ENCODE measurements around the gene CACNA1B.

CACNA1B gene

DNA sequence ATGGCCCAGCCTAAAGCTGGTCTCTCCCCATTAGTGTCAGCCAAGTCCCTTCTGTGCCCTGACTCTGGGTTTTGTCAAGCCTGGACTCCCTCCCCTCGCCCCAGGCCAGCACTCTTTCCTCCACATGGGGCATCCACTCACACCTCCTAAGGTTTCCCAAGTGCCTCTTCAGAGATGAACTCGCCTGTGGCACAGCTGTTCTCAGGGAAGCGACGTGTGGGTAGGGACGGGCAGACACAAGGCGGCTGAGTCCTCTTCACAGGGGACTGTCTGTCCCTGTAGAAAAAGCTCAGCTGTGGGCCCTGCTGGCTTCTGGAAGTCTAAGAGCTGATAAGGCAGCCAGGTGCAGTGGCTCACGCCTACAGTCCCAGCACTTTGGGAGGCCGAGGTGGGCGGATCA lies 78.5 kb downstream of the CACNA1B start:
- 79% methylated on average over 9 of the region's 9 CpGs for WGBS
- H3K4ac ChIP-seq (ENCODE audit: low read depth in 1 of 2, low read length in 2 of 2), result no peak overlapping the region
- DNase-seq, result no peak
- no peak overlapping the region for H4K91ac ChIP-seq (ENCODE audit: low read length)
- no peak overlapping the region for H2AFZ ChIP-seq (ENCODE audit: low read depth, low read length)
- H3K4me1 ChIP-seq (ENCODE audit: control insufficient read depth, insufficient read depth, low read depth, low read length), result no peaks in the 10 kb centered on the region
- no peaks in the 10 kb centered on the region for H3K36me3 ChIP-seq (ENCODE audit: control insufficient read depth in 1 of 2, insufficient read depth in 2 of 2, low read depth in 1 of 2, low read length in 2 of 2)
- H3K9ac ChIP-seq (ENCODE audit: low read length), result no peak overlapping the region
- H2BK12ac ChIP-seq (ENCODE audit: low read length in 2 of 2), result no peak overlapping the region
- no peak overlapping the region for H3K23ac ChIP-seq (ENCODE audit: low read length in 2 of 2)
- H2AK5ac ChIP-seq (ENCODE audit: low read length, severe bottlenecking), result no peak overlapping the region
- no peak overlapping the region for H2BK5ac ChIP-seq (ENCODE audit: low read depth, low read length, poor library complexity, severe bottlenecking)
- no peak overlapping the region for H3K14ac ChIP-seq (ENCODE audit: low read length in 2 of 2)
- no peak overlapping the region for H2BK120ac ChIP-seq (ENCODE audit: low read depth, low read length)
- H3K79me1 ChIP-seq (replicated peaks; ENCODE audit: low read length, poor library complexity, severe bottlenecking), result no peaks in the 10 kb centered on the region
- H4K8ac ChIP-seq (ENCODE audit: low read length), result no peak overlapping the region
- no peak overlapping the region for H2BK15ac ChIP-seq (ENCODE audit: low read depth, poor library complexity, severe bottlenecking)
- no peak overlapping the region for H3K18ac ChIP-seq (ENCODE audit: low read depth in 1 of 2, low read length in 2 of 2)
- H3K27me3 ChIP-seq (ENCODE audit: control insufficient read depth in 1 of 2, insufficient read depth in 1 of 2, low read length in 2 of 2), result no peaks in the 10 kb centered on the region
- no peak overlapping the region for H3K27ac ChIP-seq (ENCODE audit: low read length, poor library complexity, severe bottlenecking)
- H3K4me3 ChIP-seq (ENCODE audit: insufficient read depth in 1 of 2, low read depth in 1 of 2, low read length in 2 of 2), result no peak overlapping the region
- H3K9me3 ChIP-seq (ENCODE audit: control insufficient read depth, low read length), result no peaks in the 10 kb centered on the region
- H3K4me2 ChIP-seq (ENCODE audit: low read length, poor library complexity, severe bottlenecking), result no peak overlapping the region

DNA sequence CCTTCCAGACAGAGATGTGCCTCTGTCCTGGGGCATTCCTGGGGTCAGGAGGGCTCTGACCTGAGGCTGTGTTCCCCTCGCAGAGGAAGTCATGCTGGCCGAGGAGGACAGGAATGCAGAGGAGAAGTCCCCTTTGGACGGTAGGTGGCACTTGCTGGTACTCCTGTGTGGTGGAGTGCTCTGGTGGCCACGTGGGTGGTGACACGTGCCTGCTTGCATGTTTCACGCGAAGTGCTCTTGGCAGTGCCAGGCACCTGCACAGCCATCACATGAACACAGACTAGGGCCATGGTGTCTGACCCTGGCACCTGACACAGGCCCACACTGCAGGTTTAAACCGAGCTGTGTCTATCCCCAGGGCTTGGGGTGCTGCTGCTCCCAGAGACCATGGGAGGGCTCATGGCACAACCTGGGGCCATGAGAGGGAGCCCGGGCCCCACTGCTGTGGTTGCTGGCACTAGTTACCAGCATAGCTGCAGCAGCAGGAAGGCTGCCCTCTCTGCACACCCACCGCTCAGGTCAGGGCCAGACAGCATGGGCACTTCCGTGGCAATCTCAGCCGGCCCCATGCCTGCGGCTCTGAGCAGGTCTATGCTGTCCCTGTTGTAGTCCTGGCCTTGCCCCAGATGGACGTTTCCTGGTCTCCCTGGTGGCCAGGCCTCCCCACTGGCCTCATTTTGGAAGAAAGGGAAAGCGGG lies 79.3 kb downstream of the CACNA1B start:
- no peak overlapping the region for H3K4me2 ChIP-seq (ENCODE audit: low read length, poor library complexity, severe bottlenecking)
- no peaks in the 10 kb centered on the region for H3K9me3 ChIP-seq (ENCODE audit: control insufficient read depth, low read length)
- H3K23ac ChIP-seq (ENCODE audit: low read length in 2 of 2), result no peak overlapping the region
- H3K14ac ChIP-seq (ENCODE audit: low read length in 2 of 2), result no peak overlapping the region
- H3K36me3 ChIP-seq (ENCODE audit: control insufficient read depth in 1 of 2, insufficient read depth in 2 of 2, low read depth in 1 of 2, low read length in 2 of 2), result no peaks in the 10 kb centered on the region
- H2BK15ac ChIP-seq (ENCODE audit: low read depth, poor library complexity, severe bottlenecking), result no peak overlapping the region
- no peak overlapping the region for H4K91ac ChIP-seq (ENCODE audit: low read length)
- H3K18ac ChIP-seq (ENCODE audit: low read depth in 1 of 2, low read length in 2 of 2), result no peak overlapping the region
- H2BK120ac ChIP-seq (ENCODE audit: low read depth, low read length), result no peak overlapping the region
- H2BK12ac ChIP-seq (ENCODE audit: low read length in 2 of 2), result no peak overlapping the region
- no peaks in the 10 kb centered on the region for H3K79me1 ChIP-seq (replicated peaks; ENCODE audit: low read length, poor library complexity, severe bottlenecking)
- H2AFZ ChIP-seq (ENCODE audit: low read depth, low read length), result no peak overlapping the region
- no peak overlapping the region for H3K27ac ChIP-seq (ENCODE audit: low read length, poor library complexity, severe bottlenecking)
- no peak overlapping the region for H3K9ac ChIP-seq (ENCODE audit: low read length)
- H2BK5ac ChIP-seq (ENCODE audit: low read depth, low read length, poor library complexity, severe bottlenecking), result no peak overlapping the region
- 80% methylated on average over 15 of the region's 15 CpGs for WGBS
- no peak overlapping the region for H3K4ac ChIP-seq (ENCODE audit: low read depth in 1 of 2, low read length in 2 of 2)
- no peak overlapping the region for H2AK5ac ChIP-seq (ENCODE audit: low read length, severe bottlenecking)
- H3K4me3 ChIP-seq (ENCODE audit: insufficient read depth in 1 of 2, low read depth in 1 of 2, low read length in 2 of 2), result no peak overlapping the region
- DNase-seq, result no peak
- no peaks in the 10 kb centered on the region for H3K27me3 ChIP-seq (ENCODE audit: control insufficient read depth in 1 of 2, insufficient read depth in 1 of 2, low read length in 2 of 2)
- H4K8ac ChIP-seq (ENCODE audit: low read length), result no peak overlapping the region
- H3K4me1 ChIP-seq (ENCODE audit: control insufficient read depth, insufficient read depth, low read depth, low read length), result no peaks in the 10 kb centered on the region

DNA sequence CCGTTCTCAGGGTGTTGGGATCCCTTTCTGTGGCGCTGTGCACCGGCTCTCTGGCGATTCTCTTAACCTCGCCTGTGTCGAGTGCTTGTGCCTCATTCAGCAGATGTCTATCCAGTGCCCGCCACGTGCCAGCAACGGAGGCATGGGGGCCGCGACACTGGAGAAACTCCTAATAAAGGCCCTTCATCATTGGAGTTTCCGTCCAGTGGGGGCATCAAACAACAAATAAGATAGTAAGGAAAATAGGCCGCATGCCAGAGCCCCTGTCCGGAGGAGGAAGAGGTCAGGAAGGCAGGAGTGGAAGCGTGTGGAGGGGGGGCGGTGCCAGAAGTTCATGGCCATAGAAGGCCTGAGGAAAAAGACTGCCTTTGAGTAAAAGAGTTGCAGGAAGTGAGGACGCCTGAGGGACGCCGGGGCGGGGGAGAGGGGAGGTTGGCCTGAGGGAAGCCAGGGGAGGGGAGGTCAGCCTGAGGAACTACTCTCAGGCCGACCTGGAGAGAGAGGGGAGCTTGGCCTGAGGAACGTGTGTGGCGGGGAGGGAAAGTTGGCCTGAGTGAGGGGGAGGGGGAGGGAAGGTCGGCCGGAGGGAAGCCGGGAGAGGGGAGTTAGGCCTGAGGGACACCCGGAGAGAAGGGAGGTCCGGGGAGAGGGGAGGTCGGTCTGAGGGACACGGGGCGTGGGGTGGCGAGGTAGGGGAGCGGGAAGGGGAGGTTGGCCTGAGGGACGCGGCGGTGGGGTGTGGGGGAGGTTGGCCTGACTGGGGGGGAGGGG lies 82.2 kb downstream of the CACNA1B start:
- H3K14ac ChIP-seq (ENCODE audit: low read length in 2 of 2), result no peak overlapping the region
- H4K91ac ChIP-seq (ENCODE audit: low read length), result peak overlapping the region; percentile 12
- no peaks in the 10 kb centered on the region for H3K36me3 ChIP-seq (ENCODE audit: control insufficient read depth in 1 of 2, insufficient read depth in 2 of 2, low read depth in 1 of 2, low read length in 2 of 2)
- H3K18ac ChIP-seq (ENCODE audit: low read depth in 1 of 2, low read length in 2 of 2), result no peak overlapping the region
- no peak overlapping the region for H3K4me2 ChIP-seq (ENCODE audit: low read length, poor library complexity, severe bottlenecking)
- H2BK120ac ChIP-seq (ENCODE audit: low read depth, low read length), result no peak overlapping the region
- no peak overlapping the region for H2AK5ac ChIP-seq (ENCODE audit: low read length, severe bottlenecking)
- H2AFZ ChIP-seq (ENCODE audit: low read depth, low read length), result no peak overlapping the region
- no peak overlapping the region for H3K4me3 ChIP-seq (ENCODE audit: insufficient read depth in 1 of 2, low read depth in 1 of 2, low read length in 2 of 2)
- H3K79me1 ChIP-seq (replicated peaks; ENCODE audit: low read length, poor library complexity, severe bottlenecking), result no peaks in the 10 kb centered on the region
- no peak overlapping the region for H2BK15ac ChIP-seq (ENCODE audit: low read depth, poor library complexity, severe bottlenecking)
- peaks cover 10% of the 10 kb centered on the region for H3K9me3 ChIP-seq (ENCODE audit: control insufficient read depth, low read length)
- 56% methylated on average over 33 of the region's 36 CpGs for WGBS
- no peaks in the 10 kb centered on the region for H3K27me3 ChIP-seq (ENCODE audit: control insufficient read depth in 1 of 2, insufficient read depth in 1 of 2, low read length in 2 of 2)
- H3K23ac ChIP-seq (ENCODE audit: low read length in 2 of 2), result no peak overlapping the region
- H2BK12ac ChIP-seq (ENCODE audit: low read length in 2 of 2), result no peak overlapping the region
- no peak overlapping the region for H3K4ac ChIP-seq (ENCODE audit: low read depth in 1 of 2, low read length in 2 of 2)
- H2BK5ac ChIP-seq (ENCODE audit: low read depth, low read length, poor library complexity, severe bottlenecking), result no peak overlapping the region
- H3K4me1 ChIP-seq (ENCODE audit: control insufficient read depth, insufficient read depth, low read depth, low read length), result no peaks in the 10 kb centered on the region
- DNase-seq, result no peak
- H4K8ac ChIP-seq (ENCODE audit: low read length), result no peak overlapping the region
- H3K9ac ChIP-seq (ENCODE audit: low read length), result no peak overlapping the region
- no peak overlapping the region for H3K27ac ChIP-seq (ENCODE audit: low read length, poor library complexity, severe bottlenecking)

DNA sequence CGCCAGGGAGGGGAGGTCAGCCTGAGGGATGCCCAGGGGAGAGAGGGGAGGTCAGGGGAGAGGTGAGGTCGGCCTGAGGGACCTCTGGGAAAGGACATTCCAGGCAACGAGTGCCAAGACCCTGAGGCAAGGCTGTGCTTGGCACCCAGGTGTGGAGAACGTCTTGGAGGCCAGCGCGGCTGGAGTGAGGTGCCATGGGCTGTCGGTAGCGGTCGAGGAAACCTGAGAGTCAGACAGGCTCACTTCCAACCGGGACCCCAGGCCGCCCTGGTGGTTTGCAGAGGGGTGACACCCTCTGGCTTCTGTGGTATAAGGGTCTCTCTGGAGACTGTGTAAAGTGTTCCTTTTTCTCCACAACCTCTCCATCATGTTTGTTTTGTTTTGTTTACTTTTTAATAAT lies 82.9 kb downstream of the CACNA1B start:
- no peak for DNase-seq
- H4K8ac ChIP-seq (ENCODE audit: low read length), result no peak overlapping the region
- H2BK120ac ChIP-seq (ENCODE audit: low read depth, low read length), result no peak overlapping the region
- no peak overlapping the region for H2AK5ac ChIP-seq (ENCODE audit: low read length, severe bottlenecking)
- H3K14ac ChIP-seq (ENCODE audit: low read length in 2 of 2), result no peak overlapping the region
- no peak overlapping the region for H3K18ac ChIP-seq (ENCODE audit: low read depth in 1 of 2, low read length in 2 of 2)
- H3K79me1 ChIP-seq (replicated peaks; ENCODE audit: low read length, poor library complexity, severe bottlenecking), result no peaks in the 10 kb centered on the region
- no peak overlapping the region for H2AFZ ChIP-seq (ENCODE audit: low read depth, low read length)
- H3K36me3 ChIP-seq (ENCODE audit: control insufficient read depth in 1 of 2, insufficient read depth in 2 of 2, low read depth in 1 of 2, low read length in 2 of 2), result no peaks in the 10 kb centered on the region
- peaks cover 10% of the 10 kb centered on the region for H3K9me3 ChIP-seq (ENCODE audit: control insufficient read depth, low read length)
- no peaks in the 10 kb centered on the region for H3K27me3 ChIP-seq (ENCODE audit: control insufficient read depth in 1 of 2, insufficient read depth in 1 of 2, low read length in 2 of 2)
- no peak overlapping the region for H3K4ac ChIP-seq (ENCODE audit: low read depth in 1 of 2, low read length in 2 of 2)
- H3K9ac ChIP-seq (ENCODE audit: low read length), result no peak overlapping the region
- no peak overlapping the region for H2BK5ac ChIP-seq (ENCODE audit: low read depth, low read length, poor library complexity, severe bottlenecking)
- no peak overlapping the region for H2BK15ac ChIP-seq (ENCODE audit: low read depth, poor library complexity, severe bottlenecking)
- no peak overlapping the region for H3K23ac ChIP-seq (ENCODE audit: low read length in 2 of 2)
- H3K4me1 ChIP-seq (ENCODE audit: control insufficient read depth, insufficient read depth, low read depth, low read length), result no peaks in the 10 kb centered on the region
- H3K4me3 ChIP-seq (ENCODE audit: insufficient read depth in 1 of 2, low read depth in 1 of 2, low read length in 2 of 2), result no peak overlapping the region
- H3K4me2 ChIP-seq (ENCODE audit: low read length, poor library complexity, severe bottlenecking), result no peak overlapping the region
- no peak overlapping the region for H4K91ac ChIP-seq (ENCODE audit: low read length)
- no peak overlapping the region for H2BK12ac ChIP-seq (ENCODE audit: low read length in 2 of 2)
- 41% methylated on average over 10 of the region's 11 CpGs for WGBS
- no peak overlapping the region for H3K27ac ChIP-seq (ENCODE audit: low read length, poor library complexity, severe bottlenecking)
